Astrocyte of the spinal cord (primary cell): ENCODE measurements around the gene PAEP.

ENCODE experiments used
- DNase-seq: peaks from one replicate; pipeline ENCODE4 v3.0.0; 2011; ENCODE audit warnings: low read depth, low spot score
- H3K4me3 ChIP-seq: 2 replicates; pipeline ENCODE4 v1.5.1; 2011; ENCODE audit warnings: low read depth, mild to moderate bottlenecking, low read length, moderate library complexity
- in situ Hi-C: cut with HindIII; loops from 2 replicates; pipeline ENCODE4 v1.10.0; 2017; ENCODE audit warnings: low sequenced_read_pairs
- TF ChIP-seq, protein P1 (sequence below): IDR thresholded peaks from 2 replicates; pipeline ENCODE4 v1.5.1; 2012; ENCODE audit warnings: low read depth, mild to moderate bottlenecking, low read length, inconsistent platforms

PAEP gene

DNA sequence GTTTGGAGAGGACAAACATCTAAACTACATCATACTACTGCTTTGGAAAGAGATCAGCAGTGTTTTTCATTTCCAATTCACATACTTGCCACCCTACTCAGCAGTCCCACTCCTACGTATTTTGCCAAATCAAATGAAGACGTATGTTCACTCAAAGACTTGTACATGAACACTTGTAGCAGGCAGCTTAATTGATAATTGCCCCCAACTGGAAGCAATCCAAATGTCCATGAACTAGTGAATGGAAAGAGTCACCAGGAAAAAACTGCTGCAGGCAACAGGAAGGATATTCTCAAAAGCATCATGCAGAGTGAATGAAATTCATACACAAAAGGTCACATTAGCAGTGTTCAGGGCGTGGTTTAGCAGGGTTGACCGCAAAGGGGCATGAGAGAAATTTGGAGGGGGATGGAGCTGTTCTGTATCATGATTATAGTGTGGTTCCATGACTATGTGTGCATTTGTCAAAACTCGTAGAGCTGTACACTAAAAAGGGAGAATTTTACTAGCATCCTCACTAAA is 38.8 kb downstream of the PAEP start:
- H3K4me3 ChIP-seq = no peak overlapping the region
- DNase-seq = no peak
- TF ChIP-seq, protein P1, sequence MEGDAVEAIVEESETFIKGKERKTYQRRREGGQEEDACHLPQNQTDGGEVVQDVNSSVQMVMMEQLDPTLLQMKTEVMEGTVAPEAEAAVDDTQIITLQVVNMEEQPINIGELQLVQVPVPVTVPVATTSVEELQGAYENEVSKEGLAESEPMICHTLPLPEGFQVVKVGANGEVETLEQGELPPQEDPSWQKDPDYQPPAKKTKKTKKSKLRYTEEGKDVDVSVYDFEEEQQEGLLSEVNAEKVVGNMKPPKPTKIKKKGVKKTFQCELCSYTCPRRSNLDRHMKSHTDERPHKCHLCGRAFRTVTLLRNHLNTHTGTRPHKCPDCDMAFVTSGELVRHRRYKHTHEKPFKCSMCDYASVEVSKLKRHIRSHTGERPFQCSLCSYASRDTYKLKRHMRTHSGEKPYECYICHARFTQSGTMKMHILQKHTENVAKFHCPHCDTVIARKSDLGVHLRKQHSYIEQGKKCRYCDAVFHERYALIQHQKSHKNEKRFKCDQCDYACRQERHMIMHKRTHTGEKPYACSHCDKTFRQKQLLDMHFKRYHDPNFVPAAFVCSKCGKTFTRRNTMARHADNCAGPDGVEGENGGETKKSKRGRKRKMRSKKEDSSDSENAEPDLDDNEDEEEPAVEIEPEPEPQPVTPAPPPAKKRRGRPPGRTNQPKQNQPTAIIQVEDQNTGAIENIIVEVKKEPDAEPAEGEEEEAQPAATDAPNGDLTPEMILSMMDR = no peak
- in situ Hi-C loops = no loop called here

GRCh38 chr9:135601988-135602387 is 40.4 kb downstream of the PAEP start:
- no peak overlapping the region for H3K4me3 ChIP-seq
- DNase-seq = no peak
- TF ChIP-seq, protein P1 = no peak
- in situ Hi-C loops = no loop called here

DNA sequence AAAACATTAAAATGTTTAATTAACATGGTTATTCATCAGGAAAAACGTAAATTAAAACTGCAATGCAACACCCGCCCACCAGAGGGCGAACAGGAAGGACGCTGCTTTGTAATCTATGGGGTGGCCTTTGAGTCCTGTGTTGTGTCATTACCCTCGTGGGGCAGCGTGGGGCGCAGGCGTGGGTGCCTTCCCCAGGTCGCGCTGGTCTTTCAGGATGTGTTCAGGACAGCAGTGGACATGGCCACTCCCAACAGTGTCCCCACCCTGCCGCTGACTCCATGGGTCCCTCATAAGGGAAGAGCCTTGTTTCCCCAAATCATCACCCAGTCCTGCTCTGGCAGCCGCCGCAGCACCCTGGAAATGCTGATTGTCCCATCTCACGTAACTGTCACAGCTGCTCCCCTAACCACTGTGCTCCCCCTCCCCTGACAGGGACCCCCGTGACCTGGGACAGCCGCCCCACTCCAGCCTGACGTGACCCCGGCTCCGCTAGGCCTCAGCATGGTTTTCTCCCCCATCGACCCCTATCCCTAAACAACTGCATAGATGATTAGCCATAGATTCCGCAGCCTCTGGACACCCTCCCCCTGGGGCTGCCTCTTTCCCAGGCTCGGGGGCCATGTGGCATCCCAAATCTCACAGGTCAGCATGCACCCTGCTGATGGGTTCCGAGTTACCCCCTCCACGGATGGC is 41.4 kb downstream of the PAEP start:
- no peak overlapping the region for H3K4me3 ChIP-seq
- DNase-seq = peak; percentile 9
- in situ Hi-C loops = no loop called here
- TF ChIP-seq, protein P1 = peak; percentile 80

GRCh38 chr9:135604437-135605237 is 43.1 kb downstream of the PAEP start:
- no peak overlapping the region for H3K4me3 ChIP-seq
- no peak for DNase-seq
- TF ChIP-seq, protein P1 = no peak
- in situ Hi-C loops = no loop called here

DNA sequence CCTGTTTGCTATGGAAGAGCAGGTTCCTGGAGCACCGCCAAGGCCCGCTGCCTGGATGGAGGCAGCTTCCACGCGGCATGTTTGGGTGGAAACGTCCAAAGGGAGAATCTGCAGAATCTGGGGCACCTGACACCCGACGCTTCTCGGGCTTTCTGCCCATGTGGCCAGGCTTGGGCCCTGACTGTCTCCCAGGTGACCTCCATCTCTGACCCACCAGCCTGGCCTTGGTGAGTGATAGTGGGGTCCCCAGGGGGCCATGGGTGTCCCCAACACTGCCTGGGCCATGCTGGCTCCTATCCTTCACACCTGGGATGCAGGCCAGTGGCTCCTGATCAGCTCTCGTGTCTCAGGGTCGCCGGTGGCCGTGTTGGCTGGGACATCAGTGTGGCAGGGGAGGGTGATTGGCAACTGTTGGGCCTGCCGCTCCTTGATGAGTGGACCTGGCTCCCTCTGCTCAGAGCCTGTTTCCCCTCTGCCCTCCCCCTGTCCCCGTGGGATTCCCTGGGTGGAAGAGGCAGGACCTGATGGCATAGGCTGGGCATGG is 43.8 kb downstream of the PAEP start:
- in situ Hi-C loops = no loop called here
- DNase-seq = no peak
- TF ChIP-seq, protein P1 = no peak
- H3K4me3 ChIP-seq = no peak overlapping the region

- H3K4me3 ChIP-seq = no peak overlapping the region
- in situ Hi-C loops = no loop called here
- DNase-seq = no peak
- TF ChIP-seq, protein P1 = no peak
These were observed 45.3 kb downstream of the PAEP start for GRCh38 chr9:135606885-135607259.
